B cell (primary cell): ENCODE results near the gene PIK3R1. TPM values are rescaled to one million over a fixed set of nuclear protein-coding genes. Genes with fewer than 3 reads are reported as not detected.

Source experiments
- ATAC-seq: fragments of 200-7000 bp; cut with Tn5 transposase; one replicate; pipeline ENCODE4 v1.10.0; 2021; ENCODE audit warnings: low read depth, mild to moderate bottlenecking, moderate number of reproducible peaks, moderate library complexity
- CTCF ChIA-PET: fragments of 350-600 bp; sonication (Branson Sonifier 250); formaldehyde crosslinking; loops from one replicate; lab custom pipeline; 2021; ENCODE audit warnings: antibody characterized with exemption, inconsistent platforms; lab: Charles Lee
- POLR2A ChIA-PET: fragments of 350-600 bp; sonication (Branson Sonifier 250); formaldehyde crosslinking; loops from one replicate; lab custom pipeline; 2021; ENCODE audit warnings: antibody characterized with exemption; lab: Charles Lee
- DNase-seq: peaks from one replicate; pipeline ENCODE4 v3.0.0; 2013
- H2AFZ ChIP-seq: 2 replicates; pipeline ENCODE4 v1.6.1; 2012; ENCODE audit warnings: mild to moderate bottlenecking, low read depth, low read length; ENCODE audit not compliant: insufficient read depth, poor library complexity, severe bottlenecking
- H3K27ac ChIP-seq, 2 donors: 1 replicate in 1 of 2; 2 replicates in 1 of 2; pipeline ENCODE4 v1.5.1; 2012 to 2013; ENCODE audit warnings: low read length in 2 of 2, mild to moderate bottlenecking in 2 of 2, moderate library complexity in 1 of 2
- H3K27me3 ChIP-seq, 4 experiments: fragments of 200-600 bp in 1 of 4; sonication (generic) in 1 of 4; replicated peaks in 1 of 4; 1 replicate in 2 of 4; 2 replicates in 2 of 4; pipeline versions ENCODE4 v1.6.1 to v1.7.0; 2013 to 2016; ENCODE audit warnings: low read length in 3 of 4, mild to moderate bottlenecking in 2 of 4, mixed read lengths in 1 of 4, moderate library complexity in 1 of 4; ENCODE audit not compliant: insufficient read depth in 4 of 4, control insufficient read depth in 3 of 4; ENCODE audit errors: control extremely low read depth in 1 of 4
- H3K36me3 ChIP-seq, 2 experiments: replicated peaks in 1 of 2; 1 replicate in 1 of 2; 2 replicates in 1 of 2; pipeline versions ENCODE4 v1.6.1 to v1.7.1; 2013; ENCODE audit warnings: low read length in 1 of 2; ENCODE audit not compliant: insufficient read depth in 2 of 2, control insufficient read depth in 1 of 2; ENCODE audit errors: control extremely low read depth in 1 of 2, extremely low read depth in 1 of 2
- H3K4me1 ChIP-seq, 2 donors: fragments of 200-600 bp in 1 of 2; sonication (generic) in 1 of 2; 1 replicate in 1 of 2; 2 replicates in 1 of 2; pipeline versions ENCODE4 v1.5.1 to v1.6.1; 2013 to 2017; ENCODE audit warnings: low read length in 2 of 2; ENCODE audit not compliant: control insufficient read depth in 2 of 2, insufficient read depth in 2 of 2
- H3K4me2 ChIP-seq: replicated peaks from 2 replicates; pipeline ENCODE3; 2012; ENCODE audit warnings: mild to moderate bottlenecking, low read depth, low read length; ENCODE audit not compliant: poor library complexity, severe bottlenecking
- H3K4me3 ChIP-seq, 5 experiments: fragments of 200-600 bp in 1 of 5; sonication (generic) in 1 of 5; 1 replicate in 3 of 5; 2 replicates in 2 of 5; pipeline versions ENCODE4 v1.5.1 to v1.7.0; 2011 to 2016; ENCODE audit warnings: low read length in 4 of 5, mild to moderate bottlenecking in 4 of 5, low read depth in 2 of 5, control low read depth in 1 of 5, moderate library complexity in 1 of 5; ENCODE audit not compliant: insufficient read depth in 1 of 5; ENCODE audit errors: control extremely low read depth in 1 of 5, extremely low read depth in 1 of 5
- H3K79me2 ChIP-seq: fragments of 200-600 bp; sonication (generic); one replicate; pipeline ENCODE4 v1.6.0; 2016; ENCODE audit warnings: low read length; ENCODE audit not compliant: control insufficient read depth, insufficient read depth
- H3K9ac ChIP-seq: fragments of 200-600 bp; sonication (generic); 2 replicates; pipeline ENCODE4 v1.6.1; 2017; ENCODE audit warnings: mild to moderate bottlenecking, low read length, moderate library complexity
- H3K9me3 ChIP-seq, 3 donors: one replicate each; pipeline versions ENCODE4 v1.6.1 to v1.7.1; 2013; ENCODE audit warnings: low read length in 2 of 3; ENCODE audit not compliant: control insufficient read depth in 2 of 3, insufficient read depth in 1 of 3; ENCODE audit errors: control extremely low read depth in 1 of 3
- H4K20me1 ChIP-seq: 2 replicates; pipeline ENCODE4 v1.6.0; 2012; ENCODE audit warnings: mild to moderate bottlenecking, low read length; ENCODE audit not compliant: insufficient read depth, control insufficient read depth, poor library complexity, severe bottlenecking
- H3K27ac Mint-ChIP-seq: one replicate; pipeline ENCODE4 v1.8.0; 2021; ENCODE audit warnings: mixed read lengths
- H3K27me3 Mint-ChIP-seq: one replicate; pipeline ENCODE4 v1.8.0; 2021; ENCODE audit warnings: mixed read lengths
- H3K4me1 Mint-ChIP-seq: one replicate; pipeline ENCODE4 v1.8.0; 2021; ENCODE audit warnings: mixed read lengths
- H3K4me3 Mint-ChIP-seq: one replicate; pipeline ENCODE4 v1.8.0; 2021; ENCODE audit warnings: mixed read lengths
- H3K9me3 Mint-ChIP-seq: one replicate; pipeline ENCODE4 v1.8.0; 2022; ENCODE audit warnings: mixed read lengths; ENCODE audit not compliant: insufficient read depth
- CTCF ChIP-seq: fragments of 200-600 bp; IDR thresholded peaks from one replicate; pipeline ENCODE4 v1.8.0; 2022; ENCODE audit warnings: antibody characterized with exemption, mild to moderate bottlenecking
- EZH2 ChIP-seq: IDR thresholded peaks from 2 replicates; pipeline ENCODE4 v1.6.1; 2012; ENCODE audit warnings: borderline replicate concordance, low read depth, mild to moderate bottlenecking, moderate library complexity, low read length; ENCODE audit not compliant: insufficient read depth, poor library complexity, severe bottlenecking
- WGBS: methylation state at CpG from one replicate; pipeline ENCODE4 v1.1.5; 2013; ENCODE audit warnings: missing lambda C conversion rate; ENCODE audit not compliant: insufficient coverage; 5-methylcytosine and 5-hydroxymethylcytosine counted together
- intact Hi-C: fragments of 100-400 bp; cut with micrococcal nuclease; formaldehyde crosslinking; loops from one replicate; pipeline ENCODE4 v1.10.0; 2022
- polyA plus RNA-seq: library from polyadenylated mRNA; depleted of rRNA; stranded (reverse); fragments of >200 nt; gene quantifications from 2 replicates; pipeline ENCODE4 v1.2.3, GENCODE V29; 2012
- total RNA-seq, 2 donors: library from RNA; stranded (reverse); fragments of 120-200 nt in 1 of 2; gene quantifications; 1 replicate in 1 of 2; 2 replicates in 1 of 2; pipeline versions ENCODE4 v1.2.3 to v1.2.4, GENCODE V29; 2013 to 2022

PIK3R1 gene
- total and polyA plus RNA-seq, 2 donors (not counting 1 experiment from before 2014, with no cell fraction given): 5.6 to 63.8 TPM

- H3K27ac Mint-ChIP-seq: no peak overlapping the region
- TF ChIP-seq EZH2 (no peak), CTCF (no peak)
- Histone ChIP-seq H3K4me3 (no peak overlapping the region), H4K20me1 (no peaks in the 10 kb centered on the region), H3K36me3 (peaks cover 12 to 64% of the 10 kb centered on the region in 2 experiments), H3K9me3 (no peaks in the 10 kb centered on the region), H3K27me3 (no peaks in the 10 kb centered on the region), H3K9ac (no peak overlapping the region), H3K27ac (no peak overlapping the region), H2AFZ (no peak overlapping the region), H3K4me2 (no peak overlapping the region), H3K79me2 (no peaks in the 10 kb centered on the region), H3K4me1 (no peaks in the 10 kb centered on the region)
- no peaks in the 10 kb centered on the region for H3K4me1 Mint-ChIP-seq
- DNase-seq (no peak), ATAC-seq (no peak)
- ChIA-PET POLR2A (no interaction called here), CTCF (interaction anchor here (5.8 kb wide), 1 partner anchor 11 kb away, joined by 43 read pairs; no protein-coding TSS in a partner anchor)
- intact Hi-C loops: no loop called here
- H3K4me3 Mint-ChIP-seq: no peak overlapping the region
- no peaks in the 10 kb centered on the region for H3K9me3 Mint-ChIP-seq
- 92% methylated on average over 1 of the region's 2 CpGs for WGBS
- no peaks in the 10 kb centered on the region for H3K27me3 Mint-ChIP-seq
These were observed 82.9 kb downstream of the PIK3R1 start for GRCh38 chr5:68298479-68298878.

GRCh38 chr5:68299105-68299504 is 83.5 kb downstream of the PIK3R1 start:
- DNase-seq (no peak), ATAC-seq (no peak)

More at GRCh38 chr5:68299105-68299504, 83.5 kb downstream of the PIK3R1 start:
- ChIA-PET POLR2A (no interaction called here), CTCF (interaction anchor here (5.8 kb wide), 1 partner anchor 12 kb away, joined by 43 read pairs; no protein-coding TSS in a partner anchor)
- no peak overlapping the region for H3K4me3 ChIP-seq
- no peak for TF ChIP-seq CTCF
- TF ChIP-seq EZH2: no peak
- intact Hi-C loops: no loop called here
- H3K9me3 ChIP-seq: no peaks in the 10 kb centered on the region
- no peak overlapping the region for H2AFZ ChIP-seq
- no peak overlapping the region for H3K27ac Mint-ChIP-seq
- no peaks in the 10 kb centered on the region for H3K79me2 ChIP-seq
- no peak overlapping the region for H3K27ac ChIP-seq
- H4K20me1 ChIP-seq: no peaks in the 10 kb centered on the region
- H3K27me3 Mint-ChIP-seq: no peaks in the 10 kb centered on the region
- no peaks in the 10 kb centered on the region for H3K9me3 Mint-ChIP-seq
- peaks cover 10 to 58% of the 10 kb centered on the region in 2 experiments for H3K36me3 ChIP-seq
- H3K4me3 Mint-ChIP-seq: no peak overlapping the region
- no peaks in the 10 kb centered on the region for H3K4me1 ChIP-seq
- H3K9ac ChIP-seq: no peak overlapping the region
- no peaks in the 10 kb centered on the region for H3K4me1 Mint-ChIP-seq
- 100% methylated on average over 1 of the region's 4 CpGs for WGBS
- H3K27me3 ChIP-seq: no peaks in the 10 kb centered on the region
- no peak overlapping the region for H3K4me2 ChIP-seq
